HG03520 (cell line): ENCODE measurements around the gene RUBCN.
"Not testable (repeated sequence)": the region's sequence is repeated elsewhere in the genome, so short reads cannot be mapped to it uniquely, and the experiment has no call there.

Source experiments
- ATAC-seq: cut with Tn5 transposase; IDR thresholded peaks from one replicate; pipeline ENCODE4 v1.9.1; 2021; ENCODE audit warnings: mild to moderate bottlenecking, moderate library complexity; ENCODE audit not compliant: unreplicated experiment

The RUBCN gene

GRCh38 chr3:197690754-197691153, 46.0 kb downstream of the RUBCN start:
- no peak for ATAC-seq

- no peak for ATAC-seq
These were observed 49.1 kb downstream of the RUBCN start for GRCh38 chr3:197687570-197687969.

- ATAC-seq, result no peak
These were observed 49.8 kb downstream of the RUBCN start for GRCh38 chr3:197686899-197687298.

GRCh38 chr3:197685546-197685945, 51.2 kb downstream of the RUBCN start:
- ATAC-seq, result no peak

GRCh38 chr3:197683191-197683590, 53.5 kb downstream of the RUBCN start:
- no peak for ATAC-seq

GRCh38 chr3:197682713-197683112, 54.0 kb downstream of the RUBCN start:
- no peak for ATAC-seq

GRCh38 chr3:197680955-197681521, 55.7 kb downstream of the RUBCN start:
- no peak for ATAC-seq

GRCh38 chr3:197675951-197676350, 60.8 kb downstream of the RUBCN start:
- no peak for ATAC-seq

- ATAC-seq, result no peak
These were observed 61.2 kb downstream of the RUBCN start for GRCh38 chr3:197675563-197675860.

GRCh38 chr3:197674741-197675562, 61.8 kb downstream of the RUBCN start:
- no peak for ATAC-seq

GRCh38 chr3:197673170-197673569, 63.5 kb downstream of the RUBCN start:
- ATAC-seq, result no peak

- no peak for ATAC-seq
These were observed 66.3 kb downstream of the RUBCN start for GRCh38 chr3:197670361-197670760.

GRCh38 chr3:197667968-197668367, 68.7 kb downstream of the RUBCN start:
- no peak for ATAC-seq

GRCh38 chr3:197667293-197667692, 69.4 kb downstream of the RUBCN start:
- ATAC-seq, result not testable (repeated sequence)

- ATAC-seq, result not testable (repeated sequence)
These were observed 70.4 kb downstream of the RUBCN start for GRCh38 chr3:197666221-197666842.

- ATAC-seq, result not testable (repeated sequence)
These were observed 71.2 kb downstream of the RUBCN start for GRCh38 chr3:197665549-197665948.

GRCh38 chr3:197665142-197665491, 71.6 kb downstream of the RUBCN start:
- peak; percentile 80 for ATAC-seq

GRCh38 chr3:197664414-197665141, 72.1 kb downstream of the RUBCN start:
- peak; percentile 30 for ATAC-seq

- ATAC-seq, result not testable (repeated sequence)
These were observed 73.2 kb downstream of the RUBCN start for GRCh38 chr3:197663367-197664140.

- not testable (repeated sequence) for ATAC-seq
These were observed 74.4 kb downstream of the RUBCN start for GRCh38 chr3:197662352-197662751.

- ATAC-seq, result not testable (repeated sequence)
These were observed 74.8 kb downstream of the RUBCN start for GRCh38 chr3:197661874-197662273.
